HCEC 1CT (cell line): ENCODE measurements around the gene KRTAP3-2.
A peak's percentile ranks its signal among the peaks of the same experiment; 100 is the strongest.

ENCODE experiments used
- DNase-seq: peaks from one replicate; pipeline ENCODE4 v3.0.0-alpha.2; 2017

KRTAP3-2 gene

GRCh38 chr17:40961591-40961990 is 38.1 kb downstream of the KRTAP3-2 start:
- no peak for DNase-seq

GRCh38 chr17:40960144-40960543 is 39.6 kb downstream of the KRTAP3-2 start:
- no peak for DNase-seq

GRCh38 chr17:40958086-40958953 is 41.4 kb downstream of the KRTAP3-2 start:
- no peak for DNase-seq

- peak; percentile 96 for DNase-seq
Observed at GRCh38 chr17:40956401-40957254, 43.1 kb downstream of the KRTAP3-2 start.

GRCh38 chr17:40953881-40954280 is 45.8 kb downstream of the KRTAP3-2 start:
- DNase-seq: peak; percentile 93

GRCh38 chr17:40952661-40953060 is 47.0 kb downstream of the KRTAP3-2 start:
- DNase-seq: peak; percentile 92

GRCh38 chr17:40952154-40952553 is 47.6 kb downstream of the KRTAP3-2 start:
- DNase-seq: no peak

- DNase-seq: no peak
Observed at GRCh38 chr17:40951011-40951622, 48.6 kb downstream of the KRTAP3-2 start.

- no peak for DNase-seq
Observed at GRCh38 chr17:40950176-40950575, 49.5 kb downstream of the KRTAP3-2 start.

- DNase-seq: no peak
Observed at GRCh38 chr17:40949418-40949817, 50.3 kb downstream of the KRTAP3-2 start.
